PC-9 (cell line): ENCODE measurements around the gene OGDH. TPM values are rescaled to one million over a fixed set of nuclear protein-coding genes. Genes with fewer than 3 reads are reported as not detected.
"Not testable (repeated sequence)": the region's sequence is repeated elsewhere in the genome, so short reads cannot be mapped to it uniquely, and the experiment has no call there.

Experiments used
- BruUV-seq: library from RNA; stranded (reverse); fragments of 400-500 nt; replicated peaks from 2 replicates; lab custom pipeline; 2021; lab: Mats Ljungman, UMichigan
- CTCF ChIA-PET: fragments of 300-600 bp; sonication (Branson Sonifier 250); formaldehyde crosslinking; loops from one replicate; lab custom pipeline; 2022; ENCODE audit warnings: antibody characterized with exemption; lab: Charles Lee
- POLR2A ChIA-PET: fragments of 300-600 bp; sonication (Branson Sonifier 250); formaldehyde crosslinking; loops from one replicate; lab custom pipeline; 2022; ENCODE audit warnings: antibody characterized with exemption; ENCODE audit not compliant: unreplicated experiment; lab: Charles Lee
- DNase-seq, 2 experiments: peaks; one replicate each; pipeline versions ENCODE4 v3.0.0 to v3.0.0-alpha.2; 2015 to 2022; ENCODE audit warnings: mixed read lengths in 1 of 2
- H2AFZ ChIP-seq: fragments of 200-600 bp; sonication (generic); 2 replicates; pipeline ENCODE4 v1.8.1; 2017; ENCODE audit warnings: antibody characterized with exemption
- H3F3A ChIP-seq: fragments of 200-600 bp; sonication (generic); 2 replicates; pipeline ENCODE4 v1.8.1; 2017; ENCODE audit warnings: antibody characterized with exemption, mild to moderate bottlenecking, low read depth; ENCODE audit not compliant: insufficient read depth
- H3K27ac ChIP-seq: fragments of 200-600 bp; sonication (generic); 2 replicates; pipeline ENCODE4 v1.6.1; 2016; ENCODE audit warnings: mixed run types
- H3K27me3 ChIP-seq: fragments of 200-600 bp; sonication (generic); 2 replicates; pipeline ENCODE4 v1.6.1; 2016; ENCODE audit warnings: low read depth, mixed run types; ENCODE audit not compliant: insufficient read depth
- H3K36me3 ChIP-seq: fragments of 200-600 bp; sonication (generic); 2 replicates; pipeline ENCODE4 v1.6.1; 2016; ENCODE audit warnings: low read depth, mixed run types
- H3K4me1 ChIP-seq: fragments of 200-600 bp; sonication (generic); replicated peaks from 2 replicates; pipeline ENCODE4 v1.6.1; 2016; ENCODE audit warnings: mixed run types; ENCODE audit not compliant: insufficient read depth
- H3K4me2 ChIP-seq: fragments of 200-600 bp; sonication (generic); 2 replicates; pipeline ENCODE4 v1.6.1; 2017; ENCODE audit warnings: mixed run types
- H3K4me3 ChIP-seq: fragments of 200-600 bp; sonication (generic); 2 replicates; pipeline ENCODE4 v1.6.1; 2016; ENCODE audit warnings: mixed run types
- H3K79me2 ChIP-seq: fragments of 200-600 bp; sonication (generic); 2 replicates; pipeline ENCODE4 v1.6.1; 2017; ENCODE audit warnings: low read depth, mixed run types
- H3K9me2 ChIP-seq: fragments of 200-600 bp; sonication (generic); 2 replicates; pipeline ENCODE4 v1.8.1; 2017; ENCODE audit warnings: mild to moderate bottlenecking; ENCODE audit not compliant: insufficient read depth
- H3K9me3 ChIP-seq: fragments of 200-600 bp; sonication (generic); 2 replicates; pipeline ENCODE4 v1.8.1; 2016; ENCODE audit warnings: low read depth; ENCODE audit not compliant: insufficient read depth
- H4K20me1 ChIP-seq: fragments of 200-600 bp; sonication (generic); 2 replicates; pipeline ENCODE4 v1.8.1; 2017; ENCODE audit not compliant: insufficient read depth
- CTCF ChIP-seq: fragments of 200-600 bp; sonication (generic); conservative IDR thresholded peaks from 2 replicates; pipeline ENCODE4 v1.6.1; 2017; ENCODE audit warnings: mixed run types, antibody characterized with exemption, mild to moderate bottlenecking, moderate library complexity
- EZH2 ChIP-seq: fragments of 200-600 bp; sonication (generic); IDR thresholded peaks from 2 replicates; pipeline ENCODE4 v1.8.0; 2017; ENCODE audit warnings: antibody characterized with exemption, low read depth
- intact Hi-C: fragments of 100-400 bp; cut with micrococcal nuclease; formaldehyde crosslinking; loops from one replicate; pipeline ENCODE4 v1.10.0; 2022; ENCODE audit not compliant: unreplicated experiment
- total RNA-seq: library from RNA; stranded (reverse); gene quantifications from 2 replicates; pipeline ENCODE4 v1.2.3, GENCODE V29; 2021

Gene OGDH
- total RNA-seq, 1 experiment from 2014 or later: 135 TPM

GRCh38 chr7:44595934-44596635 is 10.3 kb upstream of the OGDH start:
- ChIA-PET CTCF (no interaction called here), POLR2A (no interaction called here)
- Histone ChIP-seq H3K27me3 (no peaks in the 10 kb centered on the region), H3K79me2 (no peaks in the 10 kb centered on the region), H3F3A (peaks cover 8% of the 10 kb centered on the region; the same call in 1 of the 2 replicates), H2AFZ (no peak overlapping the region), H3K9me2 (no peaks in the 10 kb centered on the region), H3K4me3 (no peak overlapping the region), H3K4me1 (no peaks in the 10 kb centered on the region), H3K9me3 (no peaks in the 10 kb centered on the region), H4K20me1 (no peaks in the 10 kb centered on the region), H3K36me3 (no peaks in the 10 kb centered on the region), H3K27ac (no peak overlapping the region), H3K4me2 (no peak overlapping the region)
- no peak for TF ChIP-seq EZH2
- TF ChIP-seq CTCF: no peak
- intact Hi-C loops: no loop called here
- no TSS peak for BruUV-seq
- DNase-seq: no peak

GRCh38 chr7:44597181-44597580 is 9.2 kb upstream of the OGDH start:
- H3K27me3 ChIP-seq, H3K79me2 ChIP-seq, H3K4me3 ChIP-seq, H2AFZ ChIP-seq, H3F3A ChIP-seq, POLR2A ChIA-PET, H3K9me3 ChIP-seq, H3K4me1 ChIP-seq, H3K9me2 ChIP-seq, CTCF ChIA-PET, H3K36me3 ChIP-seq, intact Hi-C loops, DNase-seq, BruUV-seq, H3K4me2 ChIP-seq, H4K20me1 ChIP-seq, H3K27ac ChIP-seq: not testable (repeated sequence)

GRCh38 chr7:44599222-44599621 is 7.2 kb upstream of the OGDH start:
- TF ChIP-seq EZH2 (no peak), CTCF (no peak)
- Histone ChIP-seq H3F3A (peaks cover 24% of the 10 kb centered on the region; the same call in 1 of the 2 replicates), H3K79me2 (no peaks in the 10 kb centered on the region), H3K9me2 (no peaks in the 10 kb centered on the region), H3K4me3 (no peak overlapping the region), H3K27ac (no peak overlapping the region), H3K9me3 (no peaks in the 10 kb centered on the region), H4K20me1 (no peaks in the 10 kb centered on the region), H2AFZ (no peak overlapping the region), H3K4me1 (peaks cover 17% of the 10 kb centered on the region), H3K36me3 (no peaks in the 10 kb centered on the region), H3K27me3 (no peaks in the 10 kb centered on the region), H3K4me2 (no peak overlapping the region)
- CTCF ChIA-PET: interaction anchor here (0.5 kb wide), 1 partner anchor 139 kb away, joined by 3 read pairs; no protein-coding TSS in a partner anchor
- POLR2A ChIA-PET: interaction anchor here (0.7 kb wide), 1 partner anchor 277 kb away, joined by 3 read pairs; no protein-coding TSS in a partner anchor
- intact Hi-C loops: no loop called here
- DNase-seq: no peak
- BruUV-seq: no TSS peak

GRCh38 chr7:44602576-44602910 is 3.9 kb upstream of the OGDH start:
- 0 out of 2 replicates have a peak overlapping the region, but pooled peaks have one; percentile 29 for H3K4me2 ChIP-seq
- no peak overlapping the region for H3K4me3 ChIP-seq
- peaks cover 33% of the 10 kb centered on the region for H3F3A ChIP-seq
- no peaks in the 10 kb centered on the region for H4K20me1 ChIP-seq
- H3K4me1 ChIP-seq: peaks cover 36% of the 10 kb centered on the region
- POLR2A ChIA-PET: no interaction called here
- intact Hi-C loops: no loop called here
- no TSS peak for BruUV-seq
- no peaks in the 10 kb centered on the region for H3K27me3 ChIP-seq
- CTCF ChIA-PET: no interaction called here
- H3K27ac ChIP-seq: 0 out of 2 replicates have a peak overlapping the region, but pooled peaks have one; percentile 2
- peaks cover 7% of the 10 kb centered on the region for H3K79me2 ChIP-seq
- no peaks in the 10 kb centered on the region for H3K9me2 ChIP-seq
- H3K36me3 ChIP-seq: no peaks in the 10 kb centered on the region
- no peak for TF ChIP-seq EZH2
- TF ChIP-seq CTCF: no peak
- no peak for DNase-seq
- H3K9me3 ChIP-seq: no peaks in the 10 kb centered on the region
- no peak overlapping the region for H2AFZ ChIP-seq
